GM18499 (cell line): Measurements from ENCODE around the gene COG7.
"Not testable (repeated sequence)": the region's sequence is repeated elsewhere in the genome, so short reads cannot be mapped to it uniquely, and the experiment has no call there.

ENCODE experiments used
- ATAC-seq: cut with Tn5 transposase; IDR thresholded peaks from one replicate; pipeline ENCODE4 v1.9.1; 2021; ENCODE audit warnings: moderate number of reproducible peaks; ENCODE audit not compliant: insufficient read depth, unreplicated experiment

Gene COG7

GRCh38 chr16:23478566-23478965 lies 25.6 kb upstream of the COG7 start:
- no peak for ATAC-seq

DNA sequence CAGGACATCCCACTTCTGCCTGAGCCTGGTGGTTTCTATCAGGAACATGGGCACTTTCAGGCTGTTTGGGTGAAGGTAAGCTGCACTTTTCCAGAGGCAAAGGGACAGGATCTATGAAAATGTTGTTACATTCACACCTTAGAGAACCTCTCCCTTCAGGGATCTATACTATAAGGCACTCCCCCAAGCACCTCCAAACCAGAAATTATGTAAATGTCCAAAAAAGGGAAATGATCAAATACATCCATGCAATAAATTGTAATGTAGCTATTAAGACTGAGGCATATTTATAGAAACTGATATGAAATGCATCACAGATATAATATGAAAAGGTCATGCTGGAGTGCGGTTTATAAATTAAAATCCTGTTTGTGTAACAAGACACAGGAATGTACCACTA lies 23.3 kb upstream of the COG7 start:
- no peak for ATAC-seq

DNA sequence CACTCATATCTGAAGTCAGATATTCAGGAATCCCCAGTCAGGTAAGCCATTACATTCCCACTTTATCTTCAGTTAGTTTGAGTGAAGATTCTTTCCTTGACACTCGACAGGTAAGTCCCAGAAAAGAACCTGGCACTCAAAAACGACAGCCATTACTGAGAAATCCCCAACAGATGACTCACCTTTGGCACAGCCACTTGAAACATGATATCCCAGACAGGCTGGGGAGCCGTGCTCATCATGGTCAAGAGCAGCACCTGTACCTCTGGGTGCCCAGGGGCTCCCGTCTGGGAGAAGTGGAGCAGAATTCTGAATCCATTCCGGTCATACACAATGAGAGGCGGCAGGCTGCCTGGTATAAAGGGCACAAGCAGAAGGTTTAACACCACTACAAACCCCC lies 16.8 kb upstream of the COG7 start:
- ATAC-seq: no peak

DNA sequence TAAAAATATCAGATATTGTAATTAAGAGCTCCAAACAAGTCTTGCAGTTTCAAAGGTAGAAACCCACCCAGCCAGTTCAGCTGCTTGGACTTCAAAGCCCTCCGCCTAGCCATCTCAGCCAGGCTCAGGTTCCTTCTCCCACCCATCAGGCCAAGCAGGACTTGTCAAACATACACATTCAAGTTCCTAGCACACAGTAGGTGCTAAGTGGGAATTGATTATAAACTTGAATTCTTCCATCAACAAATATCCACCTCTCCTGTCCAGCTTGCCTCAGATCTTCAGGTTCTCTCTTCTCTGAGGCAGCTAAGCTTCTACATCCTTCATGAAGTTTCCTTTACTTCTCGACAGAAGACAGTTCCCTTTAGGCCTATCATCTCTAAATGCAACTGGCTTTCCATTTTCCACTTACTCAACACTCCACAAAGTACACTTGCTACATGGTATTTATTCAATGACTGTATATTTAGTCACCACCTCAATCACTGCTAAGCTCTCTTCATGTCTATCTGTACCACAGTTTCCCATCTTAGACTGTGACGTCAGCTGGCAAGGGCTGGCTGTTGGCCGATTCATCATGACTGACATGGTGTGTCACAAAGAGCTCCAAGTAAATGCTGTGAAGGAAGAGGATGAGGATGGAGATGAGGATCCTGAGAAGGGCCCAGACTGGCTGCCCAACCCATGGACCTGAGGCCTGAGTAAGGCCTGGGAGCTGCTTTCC lies 13.3 kb upstream of the COG7 start:
- ATAC-seq: no peak

- ATAC-seq: no peak
Measured at GRCh38 chr16:23465179-23465578, 12.2 kb upstream of the COG7 start.

DNA sequence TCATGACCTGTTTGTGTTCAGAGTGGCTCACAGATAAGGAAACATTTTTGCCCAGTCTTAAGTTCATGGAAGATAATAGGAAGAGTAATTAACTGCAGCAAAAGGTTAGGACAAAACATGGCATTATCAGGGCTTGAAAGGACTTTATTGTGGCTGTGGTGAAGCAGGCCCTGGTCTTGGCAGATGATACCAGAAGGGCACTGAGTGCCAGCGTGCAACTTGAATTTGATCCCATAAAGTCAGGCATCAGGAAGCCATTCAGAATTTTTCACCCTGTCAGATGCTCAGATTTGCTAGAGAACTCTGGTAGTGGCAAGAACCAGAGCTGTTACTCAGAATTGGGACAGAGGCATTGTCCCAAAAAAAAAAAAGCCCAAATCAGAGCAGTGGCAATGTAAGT lies 11.2 kb upstream of the COG7 start:
- no peak for ATAC-seq

DNA sequence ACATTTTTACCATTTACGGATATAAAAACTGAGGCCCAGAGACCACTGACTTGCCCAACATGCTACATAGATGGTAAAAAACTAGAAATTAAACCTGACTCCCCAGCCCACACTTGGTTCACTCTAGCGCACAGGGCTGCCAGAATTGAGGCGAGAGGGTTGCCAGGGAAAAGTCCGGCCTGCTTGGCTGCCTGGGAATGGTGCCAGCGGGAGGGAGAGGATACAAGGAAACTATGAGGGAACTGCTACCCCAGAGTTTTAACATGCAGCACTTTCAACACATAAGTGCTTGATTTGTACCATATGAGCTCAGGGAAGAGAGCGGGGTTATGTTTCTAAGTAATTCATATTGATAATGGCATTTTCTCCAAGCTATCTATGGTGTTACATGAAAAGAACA lies 10.0 kb upstream of the COG7 start:
- not testable (repeated sequence) for ATAC-seq

DNA sequence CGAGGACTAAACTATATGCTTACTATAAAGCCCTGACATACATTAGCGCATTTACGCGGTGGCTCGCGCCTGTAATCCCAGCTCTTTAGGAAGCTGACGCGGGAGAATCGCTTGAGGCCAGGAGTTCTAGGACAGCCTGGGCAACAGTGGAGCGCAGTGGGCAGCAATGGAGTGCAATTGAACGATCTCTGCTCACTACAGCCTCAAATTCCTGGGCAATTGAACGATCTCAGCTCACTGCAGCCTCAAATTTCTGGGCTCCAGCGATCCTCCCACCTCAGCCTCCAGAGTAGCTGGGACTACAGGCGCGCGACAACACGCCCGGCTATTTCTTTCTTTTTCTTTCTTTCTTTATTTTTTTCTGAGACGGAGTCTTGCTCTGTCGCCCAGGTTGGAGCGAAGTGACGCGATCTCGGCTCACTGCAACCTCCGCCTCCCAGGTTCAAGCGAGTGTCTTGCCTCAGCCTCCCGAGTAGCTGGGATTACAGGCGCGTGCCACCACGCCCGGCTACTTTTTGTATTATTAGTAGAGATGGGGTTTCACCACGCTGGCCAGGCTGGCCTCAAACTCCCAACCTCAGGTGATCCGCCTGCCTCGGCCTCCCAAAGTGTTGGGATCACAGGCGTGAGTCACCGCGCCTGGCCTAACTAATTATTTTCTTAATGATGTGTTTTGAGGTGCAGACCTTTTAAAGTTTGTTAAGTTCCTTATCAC lies 506 bp upstream of the COG7 start:
- no peak for ATAC-seq

GRCh38 chr16:23452221-23452571 lies 793 bp downstream of the COG7 start:
- no peak for ATAC-seq

- ATAC-seq: no peak
Measured at GRCh38 chr16:23448392-23448791, 4.6 kb downstream of the COG7 start.

DNA sequence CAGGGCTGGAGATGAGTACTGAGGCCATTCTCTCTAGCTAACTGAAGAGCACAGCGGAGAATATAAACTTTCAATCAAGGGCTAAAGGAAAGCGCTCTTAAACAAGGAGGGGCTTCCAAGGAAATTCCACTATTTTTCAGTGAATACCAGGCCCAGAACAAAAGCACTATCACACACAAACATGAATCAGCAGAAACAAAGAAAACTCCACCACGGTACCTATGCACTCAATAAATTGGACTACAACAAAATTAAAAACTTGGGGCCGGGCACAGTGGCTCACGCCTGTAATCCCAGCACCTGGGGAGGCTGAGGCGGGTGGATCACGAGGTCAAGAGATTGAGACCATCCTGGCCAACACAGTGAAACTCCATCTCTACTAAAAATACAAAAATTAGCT lies 15.4 kb downstream of the COG7 start:
- not testable (repeated sequence) for ATAC-seq

DNA sequence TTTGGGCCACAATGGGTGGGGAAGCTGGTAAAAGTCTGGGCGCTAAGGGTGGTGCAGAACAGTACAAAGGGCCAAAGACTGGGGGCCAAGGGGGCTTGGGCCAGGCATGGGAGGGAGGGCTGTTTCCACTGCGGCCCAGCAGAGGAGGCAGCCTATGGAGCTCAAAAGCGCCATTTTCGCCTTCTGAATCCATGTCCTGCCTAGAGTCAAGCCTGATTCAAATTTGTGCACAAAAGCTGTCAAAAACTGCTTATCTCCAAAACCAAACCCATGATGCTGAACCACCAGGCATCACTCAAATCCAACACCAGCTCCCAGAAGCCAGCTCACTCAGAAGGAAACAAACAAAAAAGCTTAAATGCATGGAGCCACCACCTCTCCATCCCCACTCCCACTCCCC lies 16.0 kb downstream of the COG7 start:
- ATAC-seq: no peak

- no peak for ATAC-seq
Measured at GRCh38 chr16:23435500-23435899, 17.5 kb downstream of the COG7 start.

DNA sequence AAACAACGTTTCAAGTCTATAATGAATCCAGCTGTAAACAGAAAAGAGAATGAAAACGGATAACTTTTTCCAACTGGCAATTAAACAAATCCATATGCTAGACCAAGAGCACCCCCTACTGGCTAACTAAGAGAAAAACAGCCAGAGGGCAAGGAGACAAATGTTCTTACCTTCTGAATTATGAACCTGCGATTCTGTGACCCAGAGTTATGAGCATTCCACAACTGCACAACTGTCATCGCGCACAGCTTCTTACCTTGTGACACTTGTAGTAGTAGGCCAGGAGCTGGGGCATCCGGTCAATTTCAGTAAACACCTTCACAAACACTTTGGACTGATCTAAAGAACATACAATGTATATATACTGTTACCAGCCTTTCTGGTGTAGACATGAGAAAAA lies 18.6 kb downstream of the COG7 start:
- ATAC-seq: no peak

GRCh38 chr16:23433261-23433920 lies 19.6 kb downstream of the COG7 start:
- ATAC-seq: no peak

DNA sequence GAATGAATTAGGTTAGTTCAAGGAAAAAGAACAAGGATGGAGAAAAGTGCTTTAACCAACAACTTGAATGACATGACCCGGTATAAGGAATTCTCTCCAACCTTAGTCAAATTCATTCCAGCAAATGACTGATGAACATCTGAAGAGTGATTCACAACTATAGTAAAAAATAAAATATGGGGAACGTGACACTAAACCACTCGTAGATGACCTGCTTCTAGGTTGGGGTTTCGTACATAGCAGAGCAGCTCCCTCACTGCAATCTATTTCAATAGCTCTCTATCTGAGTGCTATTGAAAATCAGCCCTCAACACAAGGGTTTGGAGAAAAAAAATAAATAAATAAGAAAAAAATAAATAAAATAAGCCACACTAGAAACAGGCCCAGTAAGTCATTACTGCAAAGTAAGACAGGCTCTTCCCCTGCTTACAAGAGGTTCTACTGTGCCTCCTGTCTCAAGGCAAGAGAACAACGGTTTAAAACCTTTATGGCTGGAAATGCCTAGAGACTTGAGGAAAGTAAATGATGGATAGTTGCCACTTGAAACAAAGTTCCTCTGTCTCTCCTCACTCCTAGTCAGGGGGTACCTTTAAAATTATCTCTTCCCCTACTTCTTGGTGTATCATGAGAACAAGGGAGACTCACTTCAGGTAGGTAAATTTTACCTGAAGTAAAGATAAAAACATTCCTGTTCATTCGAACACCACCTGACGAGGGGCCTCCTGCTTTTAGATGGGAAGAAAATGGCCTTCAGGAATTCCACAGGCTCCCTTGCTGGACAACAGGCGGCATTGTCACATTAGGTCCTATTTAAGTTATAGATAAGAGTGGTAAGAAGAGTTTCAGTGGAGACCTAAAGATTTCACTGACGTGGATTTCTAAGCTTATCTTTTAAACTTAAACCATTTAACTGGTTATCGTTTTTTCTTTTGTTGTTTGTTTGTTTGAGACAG lies 20.5 kb downstream of the COG7 start:
- ATAC-seq: no peak

DNA sequence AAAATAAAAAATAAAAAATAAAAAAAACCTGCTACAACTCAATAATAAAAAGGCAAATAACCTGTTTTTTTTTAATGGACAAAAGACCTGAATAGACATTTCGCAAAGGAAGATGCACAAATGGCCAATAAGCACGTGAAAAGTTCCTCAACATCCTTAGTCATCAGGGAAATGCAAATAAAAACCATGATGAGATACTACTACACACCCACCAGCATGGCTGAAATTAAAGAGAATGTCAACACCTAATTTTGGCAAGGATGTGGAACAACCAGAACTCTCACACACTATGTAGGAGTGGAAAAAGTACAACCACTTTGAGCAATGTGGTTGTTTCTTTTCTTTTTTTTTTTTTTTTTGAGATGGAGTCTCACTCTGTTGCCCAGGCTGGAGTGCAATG lies 24.6 kb downstream of the COG7 start:
- ATAC-seq: no peak

GRCh38 chr16:23424292-23424958 lies 28.6 kb downstream of the COG7 start:
- ATAC-seq: no peak

GRCh38 chr16:23423496-23424049 lies 29.4 kb downstream of the COG7 start:
- no peak for ATAC-seq

DNA sequence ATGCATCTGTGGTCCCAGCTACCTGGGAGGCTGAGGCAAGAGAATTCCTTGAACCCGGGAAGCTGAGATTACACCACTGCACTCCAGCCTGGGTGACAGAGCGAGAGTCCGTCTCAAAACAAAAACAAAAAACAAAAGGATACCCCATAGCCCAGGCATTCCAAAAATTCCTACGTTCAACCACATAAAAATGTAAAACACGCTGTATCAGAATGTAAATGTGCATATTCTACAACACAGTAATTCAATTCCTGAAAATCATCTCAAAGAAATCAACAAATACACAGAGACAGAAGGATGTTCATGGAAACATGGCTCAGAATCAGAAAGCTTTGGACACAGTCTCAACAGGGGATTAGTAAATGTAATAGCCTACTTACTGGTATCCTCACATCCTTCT lies 33.0 kb downstream of the COG7 start:
- ATAC-seq: no peak
